Body of pancreas (tissue), 4 donors: Measurements from ENCODE around the gene POU3F4.

Source experiments
- CTCF ChIP-seq, 7 experiments: fragments of 450-650 bp in 4 of 7; fragments of 200-600 bp in 3 of 7; sonication (generic) in 3 of 7; IDR thresholded peaks; one replicate each; pipeline ENCODE4 v1.5.1; 2016 to 2019; ENCODE audit warnings: antibody characterized with exemption in 7 of 7
- POLR2A ChIP-seq, 3 donors: fragments of 450-650 bp; IDR thresholded peaks; one replicate each; pipeline ENCODE4 v1.6.1; 2016; ENCODE audit warnings: antibody characterized with exemption in 3 of 3, mild to moderate bottlenecking in 2 of 3

GRCh38 chrX:83501003-83501402 is 7.1 kb upstream of the POU3F4 start:
- TF ChIP-seq CTCF (IDR thresholded peaks at IDR 0.05) = no peak
- TF ChIP-seq POLR2A (IDR thresholded peaks at IDR 0.05) = no peak
